ENCODE data around the gene DHRSX.
"Not testable (repeated sequence)": the region's sequence is repeated elsewhere in the genome, so short reads cannot be mapped to it uniquely, and the experiment has no call there.

DHRSX gene

DNA sequence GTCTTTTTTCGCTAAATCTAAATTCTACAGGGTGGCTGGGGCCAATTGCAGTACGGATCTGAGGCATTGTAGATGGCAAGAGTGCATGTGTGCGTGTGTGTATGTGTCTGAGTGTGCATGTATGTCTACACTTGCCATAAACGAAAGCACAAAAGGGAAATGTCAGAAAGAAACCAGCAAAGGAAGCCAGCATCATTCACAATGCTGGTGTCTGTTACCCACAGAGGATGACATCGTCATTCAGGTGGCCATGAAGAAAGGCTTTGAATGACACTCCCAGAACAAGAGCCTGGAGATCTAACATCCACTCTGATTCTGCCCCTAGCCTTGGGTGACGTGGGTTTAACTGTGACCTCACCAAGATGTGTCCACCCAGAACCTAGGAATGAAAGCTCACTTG, 124.6 kb downstream of the DHRSX start:
- in situ Hi-C loops (cut with MboI; ENCODE audit: low sequenced_read_pairs), result no loop called here

DNA sequence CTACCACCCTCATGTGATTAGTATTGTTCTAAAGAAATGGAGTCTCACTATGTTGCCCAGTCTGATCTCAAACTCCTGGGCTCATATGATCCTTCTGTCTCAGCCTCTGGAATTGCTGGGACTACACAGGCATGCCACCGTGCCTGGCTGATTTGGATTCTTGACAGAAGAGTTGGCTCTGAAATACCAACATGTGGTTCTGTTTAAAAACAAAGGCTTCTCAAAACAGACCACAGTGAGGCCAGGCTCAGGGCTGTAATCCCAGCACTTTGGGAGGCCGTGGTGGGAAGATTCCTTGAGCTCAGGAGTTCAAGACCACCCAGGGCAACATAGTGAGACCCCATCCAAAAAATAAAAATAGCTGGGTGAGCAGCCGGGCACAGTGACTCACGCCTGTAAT, 126.7 kb downstream of the DHRSX start:
- in situ Hi-C loops (cut with MboI; ENCODE audit: low sequenced_read_pairs), result no loop called here

DNA sequence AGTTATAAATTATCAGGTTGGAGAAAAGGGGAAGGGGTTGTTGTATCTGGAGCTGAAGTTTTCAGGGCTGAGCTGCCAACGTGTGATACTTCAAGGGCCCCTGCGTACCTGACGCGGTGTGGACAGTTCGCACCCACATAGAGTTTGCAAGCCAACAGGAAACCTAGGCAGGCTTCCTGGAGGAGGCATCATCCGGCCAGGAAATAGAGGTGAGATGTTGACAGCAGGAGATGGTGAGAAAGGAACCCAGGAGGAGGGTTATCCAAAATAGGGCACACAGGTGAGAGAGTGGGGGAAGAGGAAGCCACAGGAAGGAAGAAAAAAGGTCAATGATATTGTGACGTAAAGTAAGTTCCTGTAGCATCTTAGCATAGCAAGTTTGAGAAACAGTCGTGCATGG, 127.2 kb downstream of the DHRSX start:
- in situ Hi-C loops (cut with MboI; ENCODE audit: low sequenced_read_pairs), result no loop called here

DNA sequence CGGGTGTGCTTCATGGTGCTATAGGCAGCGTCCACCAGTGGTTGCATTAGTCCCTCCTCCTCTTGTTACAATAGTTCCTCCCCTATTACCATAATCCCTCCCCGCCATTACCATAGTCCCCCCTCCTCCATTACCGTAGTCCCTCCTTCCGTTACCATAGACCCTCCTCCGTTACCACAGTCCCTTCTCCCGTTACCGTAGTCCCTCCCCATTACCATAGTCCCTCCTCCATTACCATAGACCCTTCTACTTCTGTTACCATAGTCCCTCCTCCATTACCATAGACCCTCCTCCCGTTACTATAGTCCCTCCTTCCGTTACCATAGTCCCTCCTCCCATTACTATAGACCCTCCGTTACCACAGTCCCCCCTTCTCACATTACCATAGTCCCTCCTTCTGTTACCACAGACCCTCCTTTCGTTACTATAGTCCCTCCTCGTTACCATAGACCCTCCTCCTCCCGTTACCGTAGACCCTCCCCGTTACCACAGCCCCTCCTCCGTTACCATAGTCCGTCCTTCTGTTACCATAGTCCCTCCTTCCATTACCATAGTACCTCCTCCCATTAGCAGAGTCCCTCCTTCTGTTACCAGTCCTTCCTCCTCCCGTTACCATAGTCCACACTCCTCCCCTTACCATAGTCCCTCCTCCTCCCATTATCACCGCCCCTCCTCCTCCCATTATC, 129.6 kb downstream of the DHRSX start:
- in situ Hi-C loops (cut with MboI; ENCODE audit: low sequenced_read_pairs), result no loop called here

DNA sequence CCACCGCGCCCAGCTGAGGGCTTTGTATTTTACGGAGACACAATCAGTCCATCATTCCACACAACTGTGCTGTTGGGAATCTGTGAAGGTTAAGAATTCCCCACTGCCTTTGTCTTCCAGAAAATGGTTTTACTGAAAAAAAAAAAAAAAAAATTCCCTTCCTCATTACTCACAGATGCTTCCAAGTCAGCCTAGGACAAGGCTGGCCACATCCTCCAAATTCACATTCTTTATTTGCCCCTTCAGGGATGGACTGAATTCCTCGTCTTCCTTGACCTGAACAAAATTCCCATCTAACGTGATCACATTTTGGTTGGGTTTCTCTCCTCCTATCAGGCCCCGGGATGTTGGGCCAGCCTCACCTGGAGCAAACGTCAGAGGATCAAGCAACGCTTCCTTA, 130.3 kb downstream of the DHRSX start:
- in situ Hi-C loops (cut with MboI; ENCODE audit: low sequenced_read_pairs), result no loop called here

DNA sequence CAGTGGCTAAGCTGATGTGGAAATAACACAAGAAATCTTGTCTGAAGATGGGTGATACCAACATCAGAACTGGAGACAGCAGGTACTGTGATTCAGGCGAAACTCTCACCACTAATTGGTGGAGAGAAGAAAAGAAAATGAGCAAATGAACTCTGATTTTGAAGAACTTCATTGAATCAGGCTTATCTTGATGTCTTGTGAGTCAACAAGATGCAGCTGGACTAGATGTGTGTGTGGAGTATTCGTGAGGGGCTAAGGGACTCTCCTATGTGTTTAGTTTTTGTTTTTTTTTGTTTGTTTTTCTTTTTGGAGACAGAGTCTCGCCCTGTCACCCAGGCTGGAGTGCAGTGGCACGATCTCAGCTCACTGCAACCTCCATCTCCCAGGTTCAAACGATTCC, 131.6 kb downstream of the DHRSX start:
- in situ Hi-C loops (cut with MboI; ENCODE audit: low sequenced_read_pairs), result no loop called here

DNA sequence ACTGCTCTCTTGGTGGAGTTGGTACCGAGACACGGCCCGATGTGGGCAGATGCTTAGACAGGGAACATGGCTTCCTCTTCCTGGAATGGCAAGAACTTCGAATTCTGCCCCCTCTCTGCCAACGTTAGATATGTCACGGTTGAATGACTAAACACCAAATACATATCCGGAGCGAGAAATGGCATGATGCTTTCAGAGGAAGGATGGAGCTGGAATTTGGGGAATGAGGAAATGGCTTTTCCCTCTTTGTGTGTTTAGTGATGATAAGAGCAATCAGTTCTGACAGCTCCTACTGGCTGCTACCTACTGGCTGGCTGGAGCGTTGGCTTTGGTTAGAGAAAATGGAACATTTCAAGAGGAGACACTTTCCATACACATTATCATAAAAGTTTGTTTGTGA, 140.0 kb downstream of the DHRSX start:
- in situ Hi-C loops (cut with MboI; ENCODE audit: low sequenced_read_pairs), result no loop called here

DNA sequence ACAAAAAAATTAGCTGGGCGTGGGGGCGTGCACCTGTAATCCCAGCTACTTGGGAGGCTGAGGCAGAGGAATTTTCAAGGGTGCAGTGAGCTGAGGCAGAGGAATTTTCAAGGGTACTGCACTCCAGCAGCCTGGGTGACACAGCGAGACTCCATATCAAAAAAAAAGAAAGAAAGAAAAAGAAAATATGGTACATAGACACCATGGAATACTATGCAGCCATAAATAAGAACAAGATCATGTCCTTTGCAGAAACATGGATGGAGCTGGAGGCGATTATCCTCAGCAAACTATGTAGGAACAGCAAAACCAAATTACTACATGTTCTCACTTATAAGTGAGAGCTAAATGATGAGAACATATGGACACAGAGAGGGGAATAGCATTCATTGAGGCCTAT, 141.3 kb downstream of the DHRSX start:
- in situ Hi-C loops (cut with MboI; ENCODE audit: low sequenced_read_pairs), result not testable (repeated sequence)

DNA sequence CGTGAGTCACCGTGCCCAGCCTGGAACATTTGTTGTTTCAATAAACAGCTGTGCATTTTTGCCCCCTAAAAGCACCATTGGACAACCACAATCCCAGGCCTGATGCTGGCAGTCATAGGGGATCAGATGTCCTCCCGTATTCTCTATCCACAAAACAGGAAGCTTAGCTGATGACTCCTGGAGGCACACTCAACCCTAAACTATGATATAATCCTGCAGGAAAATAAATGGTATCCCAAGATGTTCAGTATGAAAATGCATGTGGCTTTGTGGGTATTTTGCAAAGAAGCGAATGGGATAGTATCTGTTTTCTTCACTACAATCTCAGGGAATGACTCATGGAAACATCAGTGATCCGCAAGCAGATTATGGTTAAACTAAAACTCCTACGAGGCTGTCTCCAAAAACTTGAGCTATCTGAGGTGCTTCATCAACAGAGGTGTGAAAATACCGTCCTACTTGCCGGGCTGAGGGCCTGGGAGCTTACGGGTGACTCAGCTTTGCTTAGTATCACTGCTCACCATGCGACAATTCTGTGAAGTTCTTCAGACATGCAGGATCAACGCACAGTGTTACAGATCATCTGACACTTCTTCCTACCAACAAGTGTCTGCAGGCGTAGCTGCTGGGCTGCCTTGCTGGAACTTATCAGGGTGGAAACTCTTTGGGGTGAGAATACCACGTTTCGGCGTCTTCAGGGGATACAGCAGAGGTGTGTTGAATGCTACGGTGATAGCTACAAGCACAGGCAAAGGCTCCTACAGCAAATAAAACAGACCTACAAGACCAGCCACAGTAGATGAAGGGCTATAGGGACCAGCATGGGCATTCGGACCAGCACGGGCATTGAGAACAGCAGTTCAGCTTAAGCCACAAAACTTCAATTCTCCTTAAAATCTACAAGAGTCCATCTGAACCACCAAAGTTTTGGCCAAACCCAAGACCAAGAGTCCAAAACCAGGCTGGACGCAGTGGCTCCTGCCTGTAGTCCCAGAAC, 148.5 kb downstream of the DHRSX start:
- in situ Hi-C loops (cut with MboI; ENCODE audit: low sequenced_read_pairs), result no loop called here

DNA sequence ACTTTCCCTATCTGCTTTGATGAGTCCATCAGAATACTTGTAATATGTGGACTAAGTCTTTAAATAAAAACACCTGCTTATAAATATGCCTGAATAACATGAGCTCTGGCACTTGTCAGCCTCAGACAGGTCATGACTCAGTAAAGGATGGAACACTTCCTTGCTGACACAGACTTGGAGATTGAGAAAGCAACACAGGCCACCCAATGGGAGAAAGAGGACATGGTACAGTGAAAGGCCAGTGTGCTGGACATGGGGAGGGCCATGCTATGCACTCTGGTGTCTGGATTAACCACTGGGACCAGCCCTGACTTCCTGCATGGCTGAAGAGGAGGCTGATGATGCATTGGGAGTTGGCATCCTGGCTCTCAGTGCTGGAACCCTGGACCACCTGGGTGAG, 149.5 kb downstream of the DHRSX start:
- in situ Hi-C loops (cut with MboI; ENCODE audit: low sequenced_read_pairs), result no loop called here

DNA sequence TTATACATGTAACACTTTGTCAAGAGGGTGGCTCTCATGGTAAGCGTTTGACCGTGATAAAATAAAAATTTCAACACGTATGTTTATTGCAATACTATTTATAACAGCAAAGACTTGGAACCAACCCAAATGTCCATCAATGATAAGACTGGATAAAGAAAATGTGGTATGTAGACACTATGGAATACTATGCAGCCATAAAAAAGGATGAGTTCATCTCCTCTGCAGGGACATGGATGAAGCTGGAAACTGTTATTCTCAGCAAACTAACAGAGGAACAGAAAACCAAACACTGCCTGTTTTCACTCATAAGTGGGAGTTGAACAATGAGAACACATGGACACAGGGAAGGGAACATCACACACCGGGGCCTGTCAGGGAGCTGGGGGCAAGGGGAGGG, 150.1 kb downstream of the DHRSX start:
- in situ Hi-C loops (cut with MboI; ENCODE audit: low sequenced_read_pairs), result not testable (repeated sequence)

DNA sequence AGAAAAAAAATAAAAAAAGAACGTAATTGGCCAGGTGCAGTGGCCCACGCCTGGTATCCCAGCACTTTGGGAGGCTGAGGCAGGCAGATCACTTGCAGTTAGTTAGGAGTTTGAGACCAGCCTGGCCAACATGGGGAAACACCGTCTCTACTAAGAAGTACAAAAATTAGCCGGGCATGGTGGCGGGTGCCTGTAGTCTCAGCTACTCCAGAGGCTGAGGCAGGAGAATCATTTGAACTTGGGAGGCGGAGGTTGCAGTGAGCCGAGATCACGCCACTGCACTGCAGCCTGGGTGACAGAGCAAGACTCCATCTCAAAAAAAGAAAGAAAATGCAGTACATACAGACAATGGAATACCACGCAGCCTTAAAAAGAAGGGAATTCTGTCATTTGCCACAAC, 150.7 kb downstream of the DHRSX start:
- in situ Hi-C loops (cut with MboI; ENCODE audit: low sequenced_read_pairs), result not testable (repeated sequence)

DNA sequence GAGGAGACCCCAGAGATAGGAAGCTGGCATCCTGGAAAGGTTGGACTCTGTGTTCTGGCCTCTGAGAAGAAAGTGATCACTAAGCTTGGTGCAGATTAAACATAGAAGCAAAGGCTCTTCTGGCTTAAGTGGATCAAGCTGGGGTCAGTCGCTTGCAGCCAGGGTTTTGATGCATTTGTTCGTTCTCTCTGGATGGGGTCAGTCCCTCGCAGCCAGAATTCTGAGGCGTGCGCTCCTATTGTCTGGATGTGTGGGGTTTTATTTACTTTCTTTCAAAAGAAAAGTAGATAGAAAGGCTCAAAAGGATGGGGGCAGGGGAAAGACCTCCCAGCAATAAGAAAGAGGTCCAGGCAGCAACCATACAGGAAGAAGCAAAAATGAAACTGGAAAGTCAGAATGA, 152.6 kb downstream of the DHRSX start:
- in situ Hi-C loops (cut with MboI; ENCODE audit: low sequenced_read_pairs), result no loop called here

DNA sequence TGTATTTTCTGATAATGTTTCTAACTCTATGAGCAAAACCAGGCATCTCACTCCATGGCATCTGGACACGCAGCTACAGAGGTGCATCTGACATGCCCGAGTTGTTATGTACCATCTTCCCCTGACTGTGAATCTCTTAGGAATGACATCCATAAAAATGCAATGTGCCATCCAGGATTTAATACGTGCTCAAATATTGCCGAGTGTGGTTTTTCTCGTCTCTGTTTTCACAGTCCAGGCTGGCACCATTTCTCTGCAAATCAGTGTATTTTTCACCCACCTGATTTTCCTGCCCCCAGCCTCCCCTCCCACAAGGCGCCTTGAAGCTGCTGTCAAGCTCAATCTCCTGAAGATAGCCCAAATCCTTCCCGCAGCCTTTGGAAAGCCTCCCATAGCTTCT, 154.6 kb downstream of the DHRSX start:
- in situ Hi-C loops (cut with MboI; ENCODE audit: low sequenced_read_pairs), result no loop called here

DNA sequence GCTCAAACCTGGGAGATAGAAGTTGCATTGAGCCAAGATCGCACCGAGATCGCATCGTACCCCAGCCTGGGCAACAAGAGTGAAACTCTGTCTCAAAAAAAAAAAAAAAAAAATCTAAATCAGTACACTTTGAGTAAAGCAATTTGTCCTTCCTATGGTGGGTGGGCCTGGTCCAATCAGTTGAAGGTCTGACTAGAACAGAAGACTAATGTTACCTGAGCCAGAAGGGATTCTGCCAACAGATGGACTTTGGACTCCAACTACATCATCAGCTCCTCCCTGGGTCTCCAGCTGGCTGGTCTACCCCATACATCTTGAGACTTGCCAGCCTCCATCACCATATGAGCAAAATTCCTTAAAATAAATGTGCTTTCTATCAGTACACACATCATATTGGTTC, 155.2 kb downstream of the DHRSX start:
- in situ Hi-C loops (cut with MboI; ENCODE audit: low sequenced_read_pairs), result no loop called here

DNA sequence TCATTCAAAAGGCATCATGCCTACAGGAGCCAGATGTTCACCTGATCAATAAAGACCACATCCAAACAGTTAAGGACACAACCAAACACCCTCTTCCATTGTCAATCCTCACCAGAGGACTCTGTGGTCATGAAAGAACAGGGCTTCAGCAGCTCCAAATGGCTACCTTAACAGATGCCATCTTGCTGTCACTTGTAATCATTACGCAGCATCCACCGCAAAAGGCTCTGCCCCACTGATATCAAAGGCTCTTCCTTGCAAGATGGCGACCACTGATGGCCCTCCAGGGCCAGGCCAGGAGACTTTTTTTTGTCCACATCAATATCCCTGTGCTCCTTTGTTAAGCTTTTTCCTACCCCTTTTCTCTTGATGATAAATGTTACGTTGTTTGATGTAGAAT, 157.4 kb downstream of the DHRSX start:
- in situ Hi-C loops (cut with MboI; ENCODE audit: low sequenced_read_pairs), result no loop called here

DNA sequence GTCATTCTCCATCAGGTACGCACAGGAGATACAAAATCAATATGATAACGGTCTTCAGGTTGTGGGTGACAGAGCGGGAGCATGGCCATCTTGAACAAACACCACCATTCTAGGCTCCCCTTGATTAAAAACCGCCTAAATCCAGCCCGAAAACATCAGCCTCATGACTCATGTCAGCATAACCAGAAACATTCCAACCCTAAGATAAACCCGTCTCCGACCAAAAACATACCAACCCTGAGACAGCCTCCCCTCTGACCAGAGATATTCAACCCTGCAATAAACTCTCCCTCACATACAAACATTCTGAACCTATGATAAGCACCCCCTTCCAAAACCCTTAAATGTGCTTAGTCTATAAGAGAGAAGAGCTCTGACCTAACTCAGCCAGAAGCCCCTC, 157.9 kb downstream of the DHRSX start:
- in situ Hi-C loops (cut with MboI; ENCODE audit: low sequenced_read_pairs), result no loop called here

DNA sequence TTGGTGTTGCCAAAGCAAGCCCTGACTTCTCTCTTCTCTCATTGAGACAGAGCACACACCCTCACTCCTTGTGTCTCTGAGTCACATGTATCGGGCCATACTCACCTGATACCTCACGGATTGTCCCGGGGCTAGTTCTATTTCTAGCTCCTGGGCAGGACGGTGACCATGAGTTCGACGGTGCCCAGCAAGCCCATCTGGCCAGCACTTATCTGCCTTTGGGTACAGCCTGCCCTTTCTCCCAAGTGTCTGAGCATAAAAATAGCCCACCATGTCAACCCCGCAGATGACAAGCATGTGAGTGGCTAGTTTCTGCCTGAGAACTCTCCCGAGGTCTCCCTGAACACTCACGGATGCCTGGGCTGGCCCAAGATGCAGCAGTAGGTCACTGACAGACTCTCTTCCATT, 158.5 kb downstream of the DHRSX start:
- in situ Hi-C loops (cut with MboI; ENCODE audit: low sequenced_read_pairs), result no loop called here

DNA sequence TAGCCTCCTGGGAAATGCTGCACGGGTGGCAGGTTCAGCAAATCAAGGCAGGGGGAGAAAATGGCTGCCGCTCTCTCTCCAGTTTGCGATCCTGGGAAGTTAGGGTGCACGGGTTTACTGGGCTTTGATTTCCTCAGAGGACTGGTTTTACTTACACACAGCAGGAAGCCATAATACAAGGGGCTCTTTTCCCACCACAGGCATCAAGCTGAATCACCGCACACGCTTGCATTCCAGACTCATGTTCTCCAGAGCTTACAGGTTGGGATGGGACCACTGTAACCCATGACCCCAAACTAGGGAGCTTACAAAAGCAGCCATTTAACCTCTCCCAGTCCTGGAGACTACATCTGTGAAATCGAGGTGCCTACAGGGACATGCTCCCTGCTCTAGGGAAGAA, 159.8 kb downstream of the DHRSX start:
- in situ Hi-C loops (cut with MboI; ENCODE audit: low sequenced_read_pairs), result no loop called here

DNA sequence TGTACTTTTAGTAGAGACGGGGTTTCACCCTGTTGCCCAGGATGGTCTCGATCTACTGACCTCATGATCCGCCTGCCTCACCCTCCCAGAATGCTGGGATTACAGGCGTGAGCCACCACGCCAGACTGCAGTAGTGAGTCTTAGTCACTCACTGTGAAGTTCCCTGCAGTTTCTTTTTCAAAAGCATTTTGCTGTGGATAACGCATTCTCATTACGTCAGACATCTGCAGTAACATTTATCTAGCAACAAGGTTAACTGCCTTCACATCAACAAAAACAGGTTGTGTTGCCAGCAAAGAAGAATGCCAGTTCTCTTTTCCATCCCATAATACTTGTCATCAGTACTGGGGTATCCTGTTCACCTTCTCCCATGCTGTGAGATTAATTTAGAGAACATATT, 164.6 kb downstream of the DHRSX start:
- in situ Hi-C loops (cut with MboI; ENCODE audit: low sequenced_read_pairs), result no loop called here

DNA sequence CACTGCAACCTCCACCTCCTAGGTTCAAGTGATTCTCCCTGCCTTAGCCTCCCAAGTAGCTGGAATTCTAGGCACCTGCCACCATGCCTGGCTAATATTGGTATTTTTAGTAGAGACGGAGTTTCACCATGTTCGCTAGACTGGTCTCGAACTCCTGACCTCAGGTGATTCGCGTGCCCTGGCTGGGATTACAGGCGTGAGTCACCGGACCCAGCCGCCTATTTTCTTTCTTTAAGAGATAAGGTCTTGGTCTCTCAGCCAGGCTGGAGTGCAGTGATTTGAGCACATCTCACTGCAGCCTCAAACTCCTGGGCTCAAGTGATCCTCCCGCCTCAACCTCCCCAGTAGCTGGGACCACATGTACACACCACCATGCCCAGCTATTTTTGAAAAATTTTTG, 166.5 kb downstream of the DHRSX start:
- in situ Hi-C loops (cut with MboI; ENCODE audit: low sequenced_read_pairs), result no loop called here

DNA sequence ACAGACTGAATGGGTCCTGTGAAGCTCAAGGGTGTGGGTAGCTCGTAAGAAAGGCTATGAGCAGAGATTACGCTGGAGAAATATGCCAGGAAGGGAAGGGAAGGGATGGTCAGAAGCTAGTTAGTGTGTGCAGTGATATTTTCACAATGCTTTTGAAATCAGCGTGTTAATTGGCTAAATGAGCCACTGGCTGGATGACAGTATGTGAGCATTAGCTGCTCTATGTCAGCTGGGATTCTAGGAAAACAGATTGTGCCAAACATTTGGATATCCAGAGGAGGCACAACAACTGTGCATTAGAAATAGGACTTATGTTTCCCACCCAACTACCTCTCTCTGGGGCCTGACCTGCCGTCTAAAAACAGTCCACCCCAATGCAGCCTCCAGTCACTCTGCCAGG, 168.5 kb downstream of the DHRSX start:
- in situ Hi-C loops (cut with MboI; ENCODE audit: low sequenced_read_pairs), result no loop called here
